Stimulated activated CD4-positive, alpha-beta T cell treated with anti-CD3 and anti-CD28 coated beads, TNF-alpha, amount 100 ng/mL, for 48 hours (primary cell): ENCODE data around the gene SORCS1.

Experiments used
- DNase-seq, 3 donors: peaks; one replicate each; pipeline ENCODE4 v3.0.0-alpha.2; 2020; ENCODE audit warnings: low read depth in 3 of 3

Gene SORCS1

DNA sequence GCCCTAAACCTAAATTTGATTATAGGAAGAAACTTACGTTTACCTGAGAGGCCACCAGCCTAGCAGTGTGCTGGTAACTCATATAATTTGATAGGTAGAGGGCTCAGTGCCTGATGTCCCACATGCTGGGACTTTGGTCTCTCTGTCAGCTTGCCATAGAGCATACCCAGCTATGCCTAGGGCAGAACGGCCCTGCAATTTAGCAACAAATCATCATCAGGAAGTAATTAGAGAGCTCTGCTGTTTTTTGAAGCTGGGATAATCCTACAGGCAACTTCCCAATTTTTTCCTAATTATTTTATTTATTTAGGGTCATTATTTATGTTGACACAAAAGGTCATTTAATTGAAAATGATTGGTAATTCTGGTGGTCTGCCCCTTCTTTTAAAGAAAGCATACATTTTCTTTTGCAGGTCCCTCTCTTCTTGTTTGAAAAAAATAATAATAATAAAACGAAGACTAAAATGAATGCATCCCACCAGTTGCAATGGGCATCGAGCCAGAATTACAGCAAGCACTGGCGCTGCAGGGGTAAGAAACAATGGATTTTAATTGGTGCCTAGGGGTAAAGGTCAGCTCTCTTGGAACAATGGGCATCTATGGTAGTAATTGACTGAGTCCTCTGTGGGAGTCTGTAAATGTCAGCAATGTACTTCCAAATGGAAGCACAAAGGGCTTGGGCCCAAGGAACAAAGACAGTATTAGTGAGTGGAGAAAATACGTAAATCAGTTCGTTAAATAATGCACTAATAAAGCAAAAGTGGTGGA, 348.0 kb downstream of the SORCS1 start:
- no peak for DNase-seq

- DNase-seq = no peak
These were observed 349.0 kb downstream of the SORCS1 start for GRCh38 chr10:106815427-106816043.

DNA sequence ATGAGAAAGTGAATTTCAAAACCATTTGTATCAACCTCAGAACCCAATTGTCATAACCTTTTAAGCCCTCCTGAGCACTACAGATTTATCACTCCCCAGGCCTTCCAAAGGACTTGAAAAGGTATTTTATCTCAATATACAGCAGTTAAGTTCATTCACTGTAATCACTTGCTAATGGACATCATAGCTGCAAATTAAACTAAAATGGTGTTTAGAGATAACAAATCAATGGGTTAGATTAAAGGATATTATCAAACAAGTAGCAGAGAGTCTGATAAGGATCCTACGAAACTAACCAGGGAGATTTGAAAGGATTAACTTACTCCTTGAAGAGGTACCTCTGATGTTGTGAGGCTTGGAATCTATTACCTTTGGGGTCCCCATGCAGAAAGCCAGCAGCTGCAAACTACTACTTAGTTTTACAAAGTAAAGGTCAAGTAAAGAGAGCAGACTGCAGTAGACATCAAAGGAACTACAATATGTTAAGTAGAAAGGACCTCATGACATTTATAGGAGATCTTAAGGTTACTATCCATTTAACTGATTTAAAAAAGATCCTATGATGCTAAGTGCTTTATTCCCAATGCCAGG, 359.4 kb downstream of the SORCS1 start:
- DNase-seq = no peak

DNA sequence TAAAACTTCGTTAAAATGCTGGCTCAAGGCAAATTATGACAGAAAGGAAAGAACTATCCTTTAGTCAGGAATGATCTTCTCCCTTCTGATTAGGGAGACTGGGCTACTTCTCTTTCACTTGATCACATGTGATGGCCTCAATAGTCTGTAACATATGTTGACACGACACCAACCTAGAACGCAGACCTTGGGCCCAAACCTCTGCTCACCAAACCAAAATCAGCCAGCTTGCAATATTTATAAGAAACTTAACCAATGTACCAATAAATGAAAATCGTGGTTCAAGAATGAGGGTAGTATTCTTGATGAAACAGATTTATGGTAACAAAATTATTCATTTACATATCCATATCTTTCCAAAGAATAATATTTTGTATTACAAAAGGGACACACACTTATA, 361.6 kb downstream of the SORCS1 start:
- no peak for DNase-seq

DNA sequence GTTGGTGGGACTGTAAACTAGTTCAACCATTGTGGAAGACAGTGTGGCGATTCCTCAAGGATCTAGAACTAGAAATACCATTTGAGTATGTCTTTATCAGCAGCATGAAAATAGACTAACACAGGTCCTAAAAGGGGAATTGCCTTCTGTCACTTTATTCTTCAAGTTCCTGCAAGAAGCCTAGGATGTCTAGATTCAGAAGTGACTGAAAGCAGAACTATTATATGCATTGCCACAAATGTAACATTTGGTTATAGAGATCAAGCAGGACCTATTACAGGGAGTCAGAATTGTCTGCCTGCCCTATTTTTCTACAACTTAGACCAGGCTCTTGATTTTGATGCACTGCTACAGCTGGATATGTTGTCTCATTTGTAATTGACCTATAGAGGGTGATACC, 364.7 kb downstream of the SORCS1 start:
- no peak for DNase-seq

GRCh38 chr10:106795619-106796018, 368.9 kb downstream of the SORCS1 start:
- DNase-seq = no peak

DNA sequence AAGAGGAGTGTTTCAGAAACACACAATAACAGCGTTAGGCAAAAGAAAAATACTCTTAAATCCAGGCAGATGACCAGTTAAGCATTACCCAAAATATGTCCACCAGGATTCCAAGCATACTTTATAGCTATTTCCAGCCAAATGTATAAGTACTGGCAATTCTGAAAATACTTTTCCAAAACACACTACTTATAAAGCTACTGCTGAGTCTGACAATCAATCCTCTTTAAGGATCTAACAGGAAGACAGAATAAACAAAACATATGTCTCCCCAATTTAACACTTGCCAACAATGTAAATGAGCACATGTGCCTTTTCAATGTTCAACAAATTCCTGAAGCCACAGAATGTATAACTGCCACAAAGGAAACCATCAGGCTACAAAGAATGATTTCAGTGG, 370.9 kb downstream of the SORCS1 start:
- no peak for DNase-seq

- DNase-seq = no peak
These were observed 374.9 kb downstream of the SORCS1 start for GRCh38 chr10:106789623-106790022.

DNA sequence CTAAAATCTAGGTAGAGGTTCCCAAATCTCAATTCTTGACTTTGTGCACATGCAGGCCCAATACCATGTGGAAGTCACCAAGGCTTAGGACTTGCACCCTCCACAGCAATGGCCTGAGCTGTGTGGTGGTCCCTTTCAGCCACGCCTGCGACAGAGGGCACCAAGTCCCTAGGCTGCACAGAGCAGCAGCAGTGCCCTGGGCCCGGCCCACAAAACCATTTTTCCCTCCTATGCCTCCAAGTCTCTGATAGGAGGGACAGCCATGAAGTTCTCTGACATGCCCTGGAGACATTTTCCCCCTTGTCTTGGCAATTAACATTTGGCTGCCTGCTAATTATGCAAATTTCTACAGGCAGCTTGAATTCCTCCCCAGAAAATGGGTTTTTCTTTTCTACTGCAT, 375.5 kb downstream of the SORCS1 start:
- no peak for DNase-seq

DNA sequence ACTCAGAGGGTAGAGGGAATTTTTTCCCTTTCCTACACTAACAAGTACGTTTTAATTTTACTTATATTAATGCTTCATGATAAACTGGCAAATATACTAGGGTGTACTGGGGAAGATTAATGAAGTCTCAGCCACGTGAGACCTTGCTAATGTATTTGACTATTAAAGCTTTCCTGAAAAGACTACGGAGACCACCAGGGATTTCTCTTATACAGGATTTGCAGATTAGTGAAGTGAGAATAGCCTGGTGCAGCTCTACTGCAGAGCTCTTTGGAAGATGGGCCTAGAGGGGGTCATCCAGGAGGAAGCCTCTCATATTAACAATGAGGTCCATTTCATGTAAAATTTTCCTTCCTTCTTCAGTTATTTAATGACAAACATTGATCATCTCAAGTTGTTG, 379.0 kb downstream of the SORCS1 start:
- DNase-seq = no peak

- no peak for DNase-seq
These were observed 383.9 kb downstream of the SORCS1 start for GRCh38 chr10:106780632-106781031.

GRCh38 chr10:106777841-106778240, 386.7 kb downstream of the SORCS1 start:
- DNase-seq = no peak

GRCh38 chr10:106775127-106775526, 389.4 kb downstream of the SORCS1 start:
- DNase-seq = no peak

- DNase-seq = no peak
These were observed 391.5 kb downstream of the SORCS1 start for GRCh38 chr10:106772957-106773356.

- DNase-seq = no peak
These were observed 393.4 kb downstream of the SORCS1 start for GRCh38 chr10:106771154-106771553.

DNA sequence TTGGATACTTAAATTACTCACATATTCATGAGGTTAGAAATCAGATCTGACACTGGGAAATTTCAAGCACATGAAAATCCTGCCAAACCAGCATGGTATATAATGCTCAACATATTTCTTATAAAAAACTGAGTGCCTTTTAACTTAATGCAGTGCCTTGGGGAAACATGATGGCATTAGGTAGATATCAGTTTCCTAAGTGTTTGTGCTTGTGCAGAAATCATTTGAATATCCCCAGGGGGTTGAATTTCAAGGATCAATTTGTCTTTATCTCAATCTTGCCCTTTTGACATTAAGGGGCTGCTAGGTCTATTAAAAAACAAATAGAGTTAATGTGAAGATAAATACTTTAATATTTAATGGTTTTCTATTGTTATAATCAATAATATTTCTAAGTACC, 396.3 kb downstream of the SORCS1 start:
- no peak for DNase-seq

GRCh38 chr10:106765928-106766327, 398.6 kb downstream of the SORCS1 start:
- DNase-seq = no peak

GRCh38 chr10:106765241-106765754, 399.2 kb downstream of the SORCS1 start:
- DNase-seq = no peak

- DNase-seq = no peak
These were observed 400.1 kb downstream of the SORCS1 start for GRCh38 chr10:106764360-106764759.

DNA sequence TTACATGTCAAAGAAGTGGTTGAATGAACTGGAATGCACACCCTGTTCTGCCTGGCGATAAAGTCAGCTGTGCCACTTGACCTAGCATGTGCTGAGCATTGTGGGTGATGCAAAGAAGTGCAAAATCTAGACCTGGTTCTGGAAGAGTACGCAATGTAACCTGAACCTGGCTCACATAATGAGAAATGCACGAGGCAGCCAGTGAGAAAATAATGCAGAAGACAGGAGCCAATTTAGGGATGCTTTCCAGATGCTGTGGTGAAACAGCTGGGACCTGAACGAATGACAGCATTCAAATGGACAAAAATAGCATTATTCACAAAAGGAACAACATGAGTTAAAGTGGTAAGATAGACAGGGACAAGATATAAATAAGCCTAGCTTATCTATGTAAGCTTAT, 402.6 kb downstream of the SORCS1 start:
- DNase-seq = no peak

GRCh38 chr10:106757521-106757920, 407.0 kb downstream of the SORCS1 start:
- DNase-seq = no peak

DNA sequence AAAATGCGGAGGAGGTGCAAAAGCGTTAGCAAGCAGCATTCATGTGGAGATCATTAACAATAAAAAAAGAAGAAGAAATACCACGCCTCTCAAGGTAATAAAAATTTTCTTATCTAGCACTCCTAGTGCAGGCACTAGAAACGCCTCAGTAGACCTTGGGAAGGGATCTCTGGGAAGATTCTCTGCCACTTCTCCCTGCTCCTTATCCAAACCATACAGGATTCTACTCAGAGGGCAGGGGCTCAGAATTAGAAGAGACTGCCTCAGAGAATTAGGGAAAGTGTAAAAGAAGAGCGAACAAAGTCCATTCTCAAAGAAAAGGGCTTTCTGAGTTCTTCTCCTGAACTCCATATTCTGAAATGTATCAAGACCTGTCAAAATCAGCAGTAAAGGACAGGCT, 413.4 kb downstream of the SORCS1 start:
- no peak for DNase-seq

DNA sequence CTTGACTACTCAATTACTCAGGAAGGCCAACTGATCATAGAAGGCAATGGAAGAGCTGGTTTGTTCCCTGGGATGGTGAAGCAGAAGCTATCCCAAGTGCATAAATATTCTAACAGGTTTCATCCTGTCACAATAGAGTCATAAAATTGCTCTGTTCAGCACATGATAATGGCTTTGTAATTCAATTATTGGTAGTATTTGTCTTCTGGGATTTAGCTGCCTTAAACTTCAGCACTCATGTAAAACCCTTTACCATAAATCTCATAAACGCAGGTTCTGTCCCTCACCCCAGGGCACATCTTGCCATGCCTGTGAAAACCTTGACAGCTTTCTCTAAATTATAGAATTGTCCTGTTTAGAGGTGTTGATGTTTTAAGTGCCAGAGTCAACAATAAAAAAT, 417.6 kb downstream of the SORCS1 start:
- no peak for DNase-seq
